Stimulated activated CD8-positive, alpha-beta memory T cell treated with anti-CD3 and anti-CD28 coated beads, Interleukin-7, amount 100 ng/mL, for 1 hour (primary cell): Measurements from ENCODE around the gene HHATL.
"Not testable (repeated sequence)": the region's sequence is repeated elsewhere in the genome, so short reads cannot be mapped to it uniquely, and the experiment has no call there.

ENCODE experiments used
- DNase-seq, 2 donors: peaks; one replicate each; pipeline ENCODE4 v3.0.0-alpha.2; 2020; ENCODE audit warnings: low read depth in 2 of 2

The HHATL gene

GRCh38 chr3:42733501-42734262, 31.1 kb upstream of the HHATL start:
- DNase-seq: no peak

- DNase-seq: no peak
Measured at GRCh38 chr3:42732829-42733459, 30.3 kb upstream of the HHATL start.

- DNase-seq: no peak
Measured at GRCh38 chr3:42732196-42732828, 29.7 kb upstream of the HHATL start.

GRCh38 chr3:42731476-42732195, 29.0 kb upstream of the HHATL start:
- no peak for DNase-seq

GRCh38 chr3:42730706-42731420, 28.3 kb upstream of the HHATL start:
- no peak for DNase-seq

GRCh38 chr3:42730294-42730693, 27.7 kb upstream of the HHATL start:
- no peak for DNase-seq

GRCh38 chr3:42729404-42730145, 27.0 kb upstream of the HHATL start:
- no peak for DNase-seq

- no peak for DNase-seq
Measured at GRCh38 chr3:42728668-42729364, 26.2 kb upstream of the HHATL start.

GRCh38 chr3:42728056-42728455, 25.5 kb upstream of the HHATL start:
- DNase-seq: no peak

- DNase-seq: no peak
Measured at GRCh38 chr3:42725454-42725853, 22.9 kb upstream of the HHATL start.

GRCh38 chr3:42723219-42723618, 20.6 kb upstream of the HHATL start:
- no peak for DNase-seq

- not testable (repeated sequence) for DNase-seq
Measured at GRCh38 chr3:42722442-42722841, 19.8 kb upstream of the HHATL start.

GRCh38 chr3:42721690-42722089, 19.1 kb upstream of the HHATL start:
- DNase-seq: no peak

GRCh38 chr3:42720126-42720525, 17.5 kb upstream of the HHATL start:
- no peak for DNase-seq

- no peak for DNase-seq
Measured at GRCh38 chr3:42719002-42719401, 16.4 kb upstream of the HHATL start.

- DNase-seq: no peak
Measured at GRCh38 chr3:42718338-42718737, 15.7 kb upstream of the HHATL start.

GRCh38 chr3:42717306-42717705, 14.7 kb upstream of the HHATL start:
- no peak for DNase-seq

- no peak for DNase-seq
Measured at GRCh38 chr3:42714171-42714852, 11.7 kb upstream of the HHATL start.

GRCh38 chr3:42713747-42714146, 11.1 kb upstream of the HHATL start:
- no peak for DNase-seq
